ENCODE measurements around the gene NACC2. TPM values are rescaled to one million over a fixed set of nuclear protein-coding genes. Genes with fewer than 3 reads are reported as not detected.

The NACC2 gene
- total and polyA plus RNA-seq, 10 donors: 2.1 to 34.9 (median 23.7) TPM

DNA sequence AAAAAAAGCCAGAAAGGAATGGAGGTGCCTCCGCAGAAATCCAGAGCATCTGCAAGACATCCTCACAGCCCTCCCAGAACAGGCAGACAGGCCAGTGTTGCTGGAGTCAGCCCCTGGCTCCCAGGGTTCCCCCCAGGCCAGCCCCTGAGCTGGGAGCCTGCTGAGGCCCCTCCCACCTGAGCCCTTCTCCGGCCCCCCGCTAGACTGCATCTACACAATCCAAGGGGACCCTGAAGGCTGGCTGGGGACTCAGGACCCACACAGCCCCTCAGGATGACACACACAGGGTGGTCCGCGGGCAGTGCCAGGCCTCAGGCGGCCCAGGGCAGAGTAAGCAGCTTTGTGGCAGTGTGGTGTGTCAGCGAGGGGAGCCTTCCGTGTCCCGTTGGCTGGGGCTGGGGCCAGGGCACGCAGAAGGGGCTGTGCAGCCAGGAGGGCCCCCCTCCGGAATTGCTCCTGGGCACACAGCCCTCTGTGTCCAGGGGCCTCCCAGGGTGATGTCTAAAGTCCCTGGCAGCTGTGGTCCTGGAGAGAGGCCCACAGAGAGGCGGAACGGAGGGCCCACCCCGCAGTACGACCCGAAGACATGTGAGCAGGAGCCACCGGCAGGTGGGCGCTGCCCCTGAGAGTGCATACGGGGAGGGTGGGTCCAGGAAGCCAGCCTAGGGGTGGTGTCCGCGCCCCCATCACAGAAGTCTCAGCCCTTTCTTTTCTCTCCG is 20.7 kb upstream of the NACC2 start:
- Histone ChIP-seq H3K9me3 (no peaks in the 10 kb centered on the region), H3K27ac (no peak overlapping the region), H3K4me3 (no peak overlapping the region), H3K36me3 (peaks cover 0 to 32% (median 24%) of the 10 kb centered on the region in 6 donors), H3K27me3 (replicated peaks in 1 of 7) (no peaks in the 10 kb centered on the region), H3K4me1 (peaks cover 16 to 83% (median 40%) of the 10 kb centered on the region in 6 donors)
- TF ChIP-seq POLR2A (IDR thresholded peaks at IDR 0.05) (no peak), POLR2AphosphoS5 (IDR thresholded peaks at IDR 0.05) (no peak), CTCF (IDR thresholded peaks at IDR 0.05 in 8 of 11, conservative IDR thresholded peaks at IDR 0.05 in 3 of 11) (no peak)
- intact Hi-C loops (cut with DNase I; ENCODE audit: low total_unique reads): no loop called here
- 91 to 99% (median 94%) methylated on average over 12 to 22 of the region's 22 CpGs for WGBS, 5 donors
- DNase-seq: no peak

- TF ChIP-seq POLR2AphosphoS5 (IDR thresholded peaks at IDR 0.05): no peak
- no peak for TF ChIP-seq CTCF (IDR thresholded peaks at IDR 0.05 in 8 of 11, conservative IDR thresholded peaks at IDR 0.05 in 3 of 11)
- no peak for TF ChIP-seq POLR2A (IDR thresholded peaks at IDR 0.05)
- peaks cover 22 to 83% (median 43%) of the 10 kb centered on the region in 6 donors for H3K4me1 ChIP-seq
- intact Hi-C loops (cut with DNase I; ENCODE audit: low total_unique reads): no loop called here
- peaks cover 0 to 32% (median 24%) of the 10 kb centered on the region in 6 donors for H3K36me3 ChIP-seq
- 89 to 97% (median 95%) methylated on average over 10 to 13 of the region's 13 CpGs for WGBS, 5 donors
- no peak overlapping the region for H3K27ac ChIP-seq
- no peak overlapping the region for H3K4me3 ChIP-seq
- DNase-seq: no peak
- H3K9me3 ChIP-seq: no peaks in the 10 kb centered on the region
- peaks cover 0 to 6% (median 0%) of the 10 kb centered on the region in 7 donors for H3K27me3 ChIP-seq (replicated peaks in 1 of 7)
These were observed 20.1 kb upstream of the NACC2 start for GRCh38 chr9:136115206-136115605.

DNA sequence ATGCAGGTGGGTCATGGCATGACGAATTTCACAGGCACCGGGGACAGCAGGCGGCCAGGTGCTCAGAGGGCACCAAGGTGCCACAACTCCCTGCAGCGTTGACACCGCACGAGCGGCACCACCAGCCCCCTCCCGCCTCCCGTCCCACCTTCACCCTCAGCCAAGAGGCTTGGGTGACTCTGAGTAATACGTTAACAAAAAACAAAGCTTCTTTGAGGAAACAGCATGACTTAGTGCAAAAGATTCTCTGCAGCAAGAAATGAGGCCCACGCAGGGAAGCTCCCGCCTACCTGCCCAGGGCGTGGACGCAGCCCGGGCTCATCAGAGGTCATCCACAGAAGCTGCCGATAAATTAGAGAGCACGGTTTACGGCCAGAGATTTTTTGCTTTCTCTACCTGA is 19.5 kb upstream of the NACC2 start:
- H3K9me3 ChIP-seq: no peaks in the 10 kb centered on the region
- no peak overlapping the region for H3K4me3 ChIP-seq
- DNase-seq: no peak
- WGBS, 5 donors: 94 to 97% (median 95%) methylated on average over 18 of the region's 18 CpGs
- no peak overlapping the region for H3K27ac ChIP-seq
- peaks cover 0 to 32% (median 24%) of the 10 kb centered on the region in 6 donors for H3K36me3 ChIP-seq
- peaks cover 22 to 83% (median 44%) of the 10 kb centered on the region in 6 donors for H3K4me1 ChIP-seq
- H3K27me3 ChIP-seq (replicated peaks in 1 of 7): peaks cover 0 to 11% (median 0%) of the 10 kb centered on the region in 7 donors
- TF ChIP-seq POLR2A (IDR thresholded peaks at IDR 0.05) (no peak), POLR2AphosphoS5 (IDR thresholded peaks at IDR 0.05) (peak in 1 of 3 donors; percentile 41)
- intact Hi-C loops (cut with DNase I; ENCODE audit: low total_unique reads): no loop called here

DNA sequence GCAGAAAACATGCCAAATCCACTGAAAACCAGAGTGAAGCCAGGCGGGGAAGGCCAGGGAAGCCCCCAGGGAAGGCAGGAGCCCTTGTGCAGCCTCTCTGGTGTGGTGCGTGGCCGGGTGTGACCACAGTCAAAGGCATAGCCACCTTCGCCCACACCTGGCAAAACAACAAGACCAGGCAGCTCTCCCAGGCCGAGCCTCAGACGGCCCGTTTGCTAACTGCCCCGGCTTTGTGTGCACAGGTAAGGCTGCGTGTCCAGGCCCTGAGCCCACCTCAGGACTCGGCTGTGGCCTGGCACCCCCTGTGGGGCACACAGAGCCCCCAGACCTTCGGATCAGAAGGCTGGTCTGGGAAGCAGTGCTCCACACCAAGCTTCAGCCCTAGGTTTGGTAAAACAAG is 17.5 kb upstream of the NACC2 start:
- Histone ChIP-seq H3K27ac (peak overlapping the region in 3 of 8 donors; percentile 49 to 65 (median 51)), H3K4me1 (peaks cover 32 to 91% (median 52%) of the 10 kb centered on the region in 6 donors), H3K4me3 (no peak overlapping the region), H3K27me3 (replicated peaks in 1 of 7) (peaks cover 0 to 17% (median 0%) of the 10 kb centered on the region in 7 donors), H3K9me3 (no peaks in the 10 kb centered on the region), H3K36me3 (peaks cover 0 to 32% (median 24%) of the 10 kb centered on the region in 6 donors)
- WGBS, 5 donors: 86 to 95% (median 91%) methylated on average over 9 to 11 of the region's 11 CpGs
- intact Hi-C loops (cut with DNase I; ENCODE audit: low total_unique reads): no loop called here
- TF ChIP-seq POLR2A (IDR thresholded peaks at IDR 0.05) (no peak), CTCF (IDR thresholded peaks at IDR 0.05 in 8 of 11, conservative IDR thresholded peaks at IDR 0.05 in 3 of 11) (no peak), POLR2AphosphoS5 (IDR thresholded peaks at IDR 0.05) (peak in 2 of 3 donors; percentile 8 to 48)
- peak; percentile 78 for DNase-seq
